Measurements from ENCODE around the gene COA5.

The COA5 gene

DNA sequence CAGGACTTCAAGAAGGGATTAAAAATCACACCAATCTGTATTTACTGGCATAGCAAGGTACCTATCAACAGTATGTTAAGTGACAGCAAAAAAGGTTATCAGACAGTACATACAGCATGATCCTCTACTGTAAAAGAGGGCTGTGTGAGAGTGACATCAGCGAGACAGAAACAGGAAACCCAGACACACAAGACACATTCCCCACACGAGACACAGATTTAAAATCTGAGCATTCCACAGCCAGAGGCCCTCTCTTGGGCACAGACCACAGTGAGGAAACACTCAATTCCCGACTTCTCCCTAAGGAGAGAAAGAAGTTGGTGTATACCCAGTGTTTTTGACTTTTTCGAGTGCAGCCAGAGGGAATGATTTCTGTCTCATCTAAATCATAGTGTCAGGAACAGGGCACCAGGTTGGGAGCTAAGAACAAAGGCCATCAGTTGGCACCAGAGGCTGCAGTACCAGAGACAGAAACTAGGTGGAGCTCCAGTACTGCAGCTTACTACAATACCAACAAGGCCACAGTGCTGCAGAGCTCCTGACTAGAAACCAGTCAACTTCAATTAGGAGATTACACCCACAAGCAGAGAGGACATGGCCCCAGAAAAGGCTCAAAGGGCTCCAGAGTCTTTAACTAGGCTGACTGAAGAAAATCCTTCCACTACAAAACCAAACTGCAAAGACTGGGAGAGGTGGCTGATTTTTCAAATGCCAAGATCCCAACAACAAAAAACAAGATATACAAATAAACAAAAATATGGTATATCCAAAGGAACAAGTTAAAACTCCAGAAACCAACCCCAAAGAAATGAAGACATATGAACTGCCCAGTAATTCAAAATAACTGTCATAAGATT is 41.1 kb upstream of the COA5 start:
- TF ChIP-seq FOXP2 (optimal IDR thresholded peaks at IDR 0.05; ENCODE audit: borderline replicate concordance, extremely low read depth, extremely low read length, insufficient read depth) (no peak), POLR2AphosphoS5 (IDR thresholded peaks at IDR 0.05; ENCODE audit: low read depth, low read length) (no peak), TAF1 (IDR thresholded peaks at IDR 0.05; ENCODE audit: borderline replicate concordance, insufficient read depth, low read length) (no peak), REST (IDR thresholded peaks at IDR 0.05; ENCODE audit: insufficient read depth in 1 of 2, low read depth in 2 of 2, low read length in 2 of 2) (no peak), SIN3A (IDR thresholded peaks at IDR 0.05; ENCODE audit: borderline replicate concordance, insufficient read depth, low read length) (no peak)

GRCh38 chr2:98648451-98648850 is 40.1 kb upstream of the COA5 start:
- TF ChIP-seq POLR2AphosphoS5 (IDR thresholded peaks at IDR 0.05; ENCODE audit: low read depth, low read length) (no peak), TAF1 (IDR thresholded peaks at IDR 0.05; ENCODE audit: borderline replicate concordance, insufficient read depth, low read length) (no peak), FOXP2 (optimal IDR thresholded peaks at IDR 0.05; ENCODE audit: borderline replicate concordance, extremely low read depth, extremely low read length, insufficient read depth) (no peak), SIN3A (IDR thresholded peaks at IDR 0.05; ENCODE audit: borderline replicate concordance, insufficient read depth, low read length) (no peak), REST (IDR thresholded peaks at IDR 0.05; ENCODE audit: insufficient read depth in 1 of 2, low read depth in 2 of 2, low read length in 2 of 2) (no peak)

- TF ChIP-seq REST (IDR thresholded peaks at IDR 0.05; ENCODE audit: insufficient read depth in 1 of 2, low read depth in 2 of 2, low read length in 2 of 2) (no peak), FOXP2 (optimal IDR thresholded peaks at IDR 0.05; ENCODE audit: borderline replicate concordance, extremely low read depth, extremely low read length, insufficient read depth) (no peak), POLR2AphosphoS5 (IDR thresholded peaks at IDR 0.05; ENCODE audit: low read depth, low read length) (no peak), SIN3A (IDR thresholded peaks at IDR 0.05; ENCODE audit: borderline replicate concordance, insufficient read depth, low read length) (no peak), TAF1 (IDR thresholded peaks at IDR 0.05; ENCODE audit: borderline replicate concordance, insufficient read depth, low read length) (no peak)
Observed at GRCh38 chr2:98647636-98648035, 39.3 kb upstream of the COA5 start.

GRCh38 chr2:98643496-98644100 is 35.3 kb upstream of the COA5 start:
- TF ChIP-seq FOXP2 (optimal IDR thresholded peaks at IDR 0.05; ENCODE audit: borderline replicate concordance, extremely low read depth, extremely low read length, insufficient read depth) (no peak), REST (IDR thresholded peaks at IDR 0.05; ENCODE audit: insufficient read depth in 1 of 2, low read depth in 2 of 2, low read length in 2 of 2) (no peak), TAF1 (IDR thresholded peaks at IDR 0.05; ENCODE audit: borderline replicate concordance, insufficient read depth, low read length) (no peak), SIN3A (IDR thresholded peaks at IDR 0.05; ENCODE audit: borderline replicate concordance, insufficient read depth, low read length) (no peak), POLR2AphosphoS5 (IDR thresholded peaks at IDR 0.05; ENCODE audit: low read depth, low read length) (no peak)

Measured in PFSK-1 (cell line).